NCI-H128 (cell line): ENCODE measurements around the gene ENGASE.

Source experiments
- DNase-seq: peaks from one replicate; lab custom pipeline; 2025; ENCODE audit not compliant: unreplicated experiment; lab: John Stamatoyannopoulos, UW

The ENGASE gene

GRCh38 chr17:79113699-79114457 lies 39.3 kb downstream of the ENGASE start:
- no peak for DNase-seq

- peak; percentile 88 for DNase-seq
Measured at GRCh38 chr17:79114458-79115301, 40.1 kb downstream of the ENGASE start.

- DNase-seq, result no peak
Measured at GRCh38 chr17:79115487-79115886, 40.9 kb downstream of the ENGASE start.

GRCh38 chr17:79116575-79117368 lies 42.1 kb downstream of the ENGASE start:
- no peak for DNase-seq

GRCh38 chr17:79117905-79118487 lies 43.4 kb downstream of the ENGASE start:
- no peak for DNase-seq

GRCh38 chr17:79118924-79119323 lies 44.3 kb downstream of the ENGASE start:
- DNase-seq, result no peak

- no peak for DNase-seq
Measured at GRCh38 chr17:79120259-79120658, 45.6 kb downstream of the ENGASE start.

GRCh38 chr17:79123988-79124387 lies 49.4 kb downstream of the ENGASE start:
- no peak for DNase-seq

GRCh38 chr17:79124513-79125209 lies 50.0 kb downstream of the ENGASE start:
- DNase-seq, result no peak

- no peak for DNase-seq
Measured at GRCh38 chr17:79125503-79125902, 50.9 kb downstream of the ENGASE start.

GRCh38 chr17:79126139-79126538 lies 51.5 kb downstream of the ENGASE start:
- no peak for DNase-seq

- no peak for DNase-seq
Measured at GRCh38 chr17:79127534-79128135, 53.0 kb downstream of the ENGASE start.

- no peak for DNase-seq
Measured at GRCh38 chr17:79129523-79129922, 54.9 kb downstream of the ENGASE start.

- no peak for DNase-seq
Measured at GRCh38 chr17:79130536-79131273, 56.1 kb downstream of the ENGASE start.

GRCh38 chr17:79131274-79131635 lies 56.6 kb downstream of the ENGASE start:
- DNase-seq, result no peak

GRCh38 chr17:79131701-79132100 lies 57.1 kb downstream of the ENGASE start:
- DNase-seq, result no peak

- no peak for DNase-seq
Measured at GRCh38 chr17:79132271-79133064, 57.8 kb downstream of the ENGASE start.

- no peak for DNase-seq
Measured at GRCh38 chr17:79133214-79133613, 58.6 kb downstream of the ENGASE start.

- DNase-seq, result no peak
Measured at GRCh38 chr17:79133985-79134384, 59.4 kb downstream of the ENGASE start.
